SK-N-SH treated with all-trans-retinoic acid at 6 μM for 48 hours (cell line): ENCODE data around the gene ANO9.

ENCODE experiments used
- ATAC-seq: fragments of 200-7000 bp; cut with Tn5 transposase; 3 replicates; pipeline ENCODE4 v1.9.1; 2020; ENCODE audit warnings: mild to moderate bottlenecking, moderate library complexity
- BACH2 ChIP-seq: fragments of 250-450 bp; sonication (Bioruptor Pico); IDR thresholded peaks from 2 replicates; pipeline ENCODE4 v1.9.0; 2021; ENCODE audit warnings: mild to moderate bottlenecking, borderline replicate concordance
- CSDC2 ChIP-seq: fragments of 250-450 bp; sonication (Bioruptor Pico); IDR thresholded peaks from 2 replicates; pipeline ENCODE4 v1.5.0; 2020; ENCODE audit warnings: mild to moderate bottlenecking, moderate library complexity
- ESRRG ChIP-seq: fragments of 250-450 bp; sonication (Bioruptor Pico); IDR thresholded peaks from 2 replicates; pipeline ENCODE4 v1.6.1; 2021; ENCODE audit warnings: mild to moderate bottlenecking
- GLIS3 ChIP-seq: fragments of 250-450 bp; sonication (Bioruptor Pico); IDR thresholded peaks from 2 replicates; pipeline ENCODE4 v1.5.0; 2020; ENCODE audit warnings: mild to moderate bottlenecking, moderate library complexity
- ISL1 ChIP-seq: fragments of 250-450 bp; sonication (Bioruptor Pico); IDR thresholded peaks from 2 replicates; pipeline ENCODE4 v2.1.2; 2022; ENCODE audit warnings: mild to moderate bottlenecking, moderate library complexity
- OSR1 ChIP-seq: fragments of 250-450 bp; sonication (Bioruptor Pico); IDR thresholded peaks from 2 replicates; pipeline ENCODE4 v1.8.0; 2022; ENCODE audit warnings: moderate library complexity, mild to moderate bottlenecking, inconsistent platforms
- PPARA ChIP-seq: fragments of 250-450 bp; sonication (Bioruptor Pico); IDR thresholded peaks from 2 replicates; pipeline ENCODE4 v1.5.0; 2020; ENCODE audit warnings: mild to moderate bottlenecking, borderline replicate concordance
- RARB ChIP-seq: fragments of 250-450 bp; sonication (Bioruptor Pico); IDR thresholded peaks from 2 replicates; pipeline ENCODE4 v1.8.0; 2021; ENCODE audit warnings: mild to moderate bottlenecking, moderate library complexity
- SNAI2 ChIP-seq: fragments of 250-450 bp; sonication (Bioruptor Pico); IDR thresholded peaks from 2 replicates; pipeline ENCODE4 v1.5.0; 2020; ENCODE audit warnings: mild to moderate bottlenecking, moderate library complexity
- TCF4 ChIP-seq: fragments of 250-450 bp; sonication (Bioruptor Pico); IDR thresholded peaks from 2 replicates; pipeline ENCODE4 v1.8.0; 2021; ENCODE audit warnings: mild to moderate bottlenecking, moderate library complexity, borderline replicate concordance
- ZC3H10 ChIP-seq: fragments of 250-450 bp; sonication (Bioruptor Pico); IDR thresholded peaks from 2 replicates; pipeline ENCODE4 v1.5.1; 2021; ENCODE audit warnings: mild to moderate bottlenecking, moderate library complexity
- ZFP3 ChIP-seq: fragments of 250-450 bp; sonication (Bioruptor Pico); IDR thresholded peaks from 2 replicates; pipeline ENCODE4 v1.5.0; 2020; ENCODE audit warnings: mild to moderate bottlenecking, moderate library complexity
- ZFP30 ChIP-seq: fragments of 450-650 bp; formaldehyde crosslinking; IDR thresholded peaks from 2 replicates; pipeline ENCODE4 v1.5.0; 2022; ENCODE audit warnings: mild to moderate bottlenecking, moderate library complexity
- ZNF70 ChIP-seq: fragments of 450-650 bp; formaldehyde crosslinking; IDR thresholded peaks from 2 replicates; pipeline ENCODE4 v1.5.0; 2020; ENCODE audit warnings: mild to moderate bottlenecking, moderate library complexity
- ZNF8 ChIP-seq: fragments of 450-650 bp; formaldehyde crosslinking; IDR thresholded peaks from 2 replicates; pipeline ENCODE4 v1.5.0; 2020; ENCODE audit warnings: mild to moderate bottlenecking, moderate library complexity
- TF ChIP-seq, protein P1 (sequence below): fragments of 250-450 bp; sonication (Bioruptor Pico); IDR thresholded peaks from 2 replicates; pipeline ENCODE4 v1.5.1; 2021; ENCODE audit warnings: mild to moderate bottlenecking, moderate library complexity
- TF ChIP-seq, protein P2 (sequence below): fragments of 250-450 bp; sonication (Bioruptor Pico); IDR thresholded peaks from 2 replicates; pipeline ENCODE4 v1.5.1; 2020; ENCODE audit warnings: low read depth, mild to moderate bottlenecking, moderate library complexity
- TF ChIP-seq, protein P3 (sequence below): fragments of 250-450 bp; sonication (Bioruptor Pico); IDR thresholded peaks from 2 replicates; pipeline ENCODE4 v1.8.0; 2020; ENCODE audit warnings: mild to moderate bottlenecking, moderate library complexity, borderline replicate concordance
- TF ChIP-seq, protein P4 (sequence below): fragments of 250-450 bp; sonication (Bioruptor Pico); IDR thresholded peaks from 2 replicates; pipeline ENCODE4 v1.8.0; 2021; ENCODE audit warnings: low read depth, mild to moderate bottlenecking, moderate library complexity, borderline replicate concordance

ANO9 gene

DNA sequence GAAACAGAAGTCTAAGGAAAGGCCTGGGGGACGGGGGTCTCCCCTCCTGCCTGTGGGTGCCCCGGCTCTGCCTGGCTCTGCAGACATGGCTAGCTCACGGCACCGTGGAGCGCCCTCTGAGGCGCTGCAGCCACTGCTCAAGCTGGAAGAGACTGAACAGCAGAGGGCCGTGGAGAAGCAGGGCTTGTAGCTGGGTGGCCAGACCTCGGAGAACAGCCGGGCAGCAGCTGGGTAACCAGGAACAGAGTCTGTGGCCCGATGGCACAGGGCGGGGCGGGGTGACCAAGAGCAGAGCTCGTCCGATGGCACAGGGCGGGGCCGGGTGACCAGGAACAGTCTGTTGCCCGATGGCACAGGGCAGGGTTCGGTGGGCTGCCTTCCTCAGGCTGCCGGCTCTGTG is 47.2 kb upstream of the ANO9 start (continued):
- TF ChIP-seq, protein P1, sequence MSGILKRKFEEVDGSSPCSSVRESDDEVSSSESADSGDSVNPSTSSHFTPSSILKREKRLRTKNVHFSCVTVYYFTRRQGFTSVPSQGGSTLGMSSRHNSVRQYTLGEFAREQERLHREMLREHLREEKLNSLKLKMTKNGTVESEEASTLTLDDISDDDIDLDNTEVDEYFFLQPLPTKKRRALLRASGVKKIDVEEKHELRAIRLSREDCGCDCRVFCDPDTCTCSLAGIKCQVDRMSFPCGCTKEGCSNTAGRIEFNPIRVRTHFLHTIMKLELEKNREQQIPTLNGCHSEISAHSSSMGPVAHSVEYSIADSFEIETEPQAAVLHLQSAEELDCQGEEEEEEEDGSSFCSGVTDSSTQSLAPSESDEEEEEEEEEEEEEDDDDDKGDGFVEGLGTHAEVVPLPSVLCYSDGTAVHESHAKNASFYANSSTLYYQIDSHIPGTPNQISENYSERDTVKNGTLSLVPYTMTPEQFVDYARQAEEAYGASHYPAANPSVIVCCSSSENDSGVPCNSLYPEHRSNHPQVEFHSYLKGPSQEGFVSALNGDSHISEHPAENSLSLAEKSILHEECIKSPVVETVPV: no peak
- TF ChIP-seq ZNF8: no peak
- TF ChIP-seq, all 23 proteins: peak for 0

DNA sequence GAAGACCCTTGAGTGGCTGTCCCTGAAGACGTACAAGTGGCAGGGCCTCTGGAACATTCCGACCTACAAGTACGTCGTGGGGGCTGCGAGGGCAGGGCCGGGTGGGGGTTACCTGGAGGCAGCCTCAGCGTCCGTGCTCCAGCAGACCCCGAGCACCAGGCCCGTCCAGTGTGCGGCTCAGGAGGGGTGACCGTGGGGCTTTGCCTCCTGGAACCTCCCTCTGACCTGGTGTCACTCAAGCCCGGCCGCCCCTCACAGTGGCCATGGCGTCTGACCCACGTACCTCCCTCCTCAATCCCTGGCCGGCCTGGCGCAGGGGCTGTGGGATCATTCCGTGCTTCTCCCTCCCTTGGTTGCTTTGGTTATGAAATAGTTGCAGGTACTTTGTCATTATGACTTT is 46.8 kb upstream of the ANO9 start:
- TF ChIP-seq OSR1 (CRISPR knock-in tag) (no peak), RARB (CRISPR knock-in tag) (no peak), PPARA (CRISPR knock-in tag) (no peak), BACH2 (CRISPR knock-in tag) (no peak), ZC3H10 (CRISPR knock-in tag) (no peak), ISL1 (CRISPR knock-in tag) (no peak)
- TF ChIP-seq, protein P2, sequence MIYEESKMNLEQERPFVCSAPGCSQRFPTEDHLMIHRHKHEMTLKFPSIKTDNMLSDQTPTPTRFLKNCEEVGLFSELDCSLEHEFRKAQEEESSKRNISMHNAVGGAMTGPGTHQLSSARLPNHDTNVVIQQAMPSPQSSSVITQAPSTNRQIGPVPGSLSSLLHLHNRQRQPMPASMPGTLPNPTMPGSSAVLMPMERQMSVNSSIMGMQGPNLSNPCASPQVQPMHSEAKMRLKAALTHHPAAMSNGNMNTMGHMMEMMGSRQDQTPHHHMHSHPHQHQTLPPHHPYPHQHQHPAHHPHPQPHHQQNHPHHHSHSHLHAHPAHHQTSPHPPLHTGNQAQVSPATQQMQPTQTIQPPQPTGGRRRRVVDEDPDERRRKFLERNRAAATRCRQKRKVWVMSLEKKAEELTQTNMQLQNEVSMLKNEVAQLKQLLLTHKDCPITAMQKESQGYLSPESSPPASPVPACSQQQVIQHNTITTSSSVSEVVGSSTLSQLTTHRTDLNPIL: no peak
- TF ChIP-seq, protein P1: no peak
- TF ChIP-seq, all 23 proteins: peak for 0
- ATAC-seq: no peak

DNA sequence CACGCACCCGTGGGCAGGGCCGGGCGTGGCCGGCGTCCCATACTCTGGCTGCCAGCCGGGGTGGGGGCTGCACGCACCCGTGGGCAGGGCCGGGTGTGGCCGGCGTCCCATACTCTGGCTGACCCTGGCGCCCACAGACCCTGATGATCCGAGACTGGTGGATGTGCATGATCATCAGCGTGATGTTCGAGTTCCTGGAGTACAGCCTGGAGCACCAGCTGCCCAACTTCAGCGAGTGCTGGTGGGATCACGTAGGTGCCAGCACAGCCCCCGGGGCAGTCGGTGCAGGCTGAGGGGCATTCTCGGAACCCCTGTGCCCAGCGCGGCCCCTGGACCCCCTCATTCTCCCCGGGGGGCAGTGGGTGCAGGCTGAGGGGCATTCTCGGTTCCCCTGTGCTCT is 46.3 kb upstream of the ANO9 start:
- no peak for ATAC-seq
- TF ChIP-seq ZNF70 (CRISPR knock-in tag) (no peak), GLIS3 (no peak), TCF4 (CRISPR knock-in tag) (no peak), ISL1 (CRISPR knock-in tag) (no peak), RARB (CRISPR knock-in tag) (no peak), OSR1 (CRISPR knock-in tag) (no peak), ZFP3 (CRISPR knock-in tag) (no peak)
- TF ChIP-seq, protein P1: no peak
- TF ChIP-seq, protein P3, sequence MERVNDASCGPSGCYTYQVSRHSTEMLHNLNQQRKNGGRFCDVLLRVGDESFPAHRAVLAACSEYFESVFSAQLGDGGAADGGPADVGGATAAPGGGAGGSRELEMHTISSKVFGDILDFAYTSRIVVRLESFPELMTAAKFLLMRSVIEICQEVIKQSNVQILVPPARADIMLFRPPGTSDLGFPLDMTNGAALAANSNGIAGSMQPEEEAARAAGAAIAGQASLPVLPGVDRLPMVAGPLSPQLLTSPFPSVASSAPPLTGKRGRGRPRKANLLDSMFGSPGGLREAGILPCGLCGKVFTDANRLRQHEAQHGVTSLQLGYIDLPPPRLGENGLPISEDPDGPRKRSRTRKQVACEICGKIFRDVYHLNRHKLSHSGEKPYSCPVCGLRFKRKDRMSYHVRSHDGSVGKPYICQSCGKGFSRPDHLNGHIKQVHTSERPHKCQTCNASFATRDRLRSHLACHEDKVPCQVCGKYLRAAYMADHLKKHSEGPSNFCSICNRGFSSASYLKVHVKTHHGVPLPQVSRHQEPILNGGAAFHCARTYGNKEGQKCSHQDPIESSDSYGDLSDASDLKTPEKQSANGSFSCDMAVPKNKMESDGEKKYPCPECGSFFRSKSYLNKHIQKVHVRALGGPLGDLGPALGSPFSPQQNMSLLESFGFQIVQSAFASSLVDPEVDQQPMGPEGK (CRISPR knock-in tag): no peak
- TF ChIP-seq, protein P4, sequence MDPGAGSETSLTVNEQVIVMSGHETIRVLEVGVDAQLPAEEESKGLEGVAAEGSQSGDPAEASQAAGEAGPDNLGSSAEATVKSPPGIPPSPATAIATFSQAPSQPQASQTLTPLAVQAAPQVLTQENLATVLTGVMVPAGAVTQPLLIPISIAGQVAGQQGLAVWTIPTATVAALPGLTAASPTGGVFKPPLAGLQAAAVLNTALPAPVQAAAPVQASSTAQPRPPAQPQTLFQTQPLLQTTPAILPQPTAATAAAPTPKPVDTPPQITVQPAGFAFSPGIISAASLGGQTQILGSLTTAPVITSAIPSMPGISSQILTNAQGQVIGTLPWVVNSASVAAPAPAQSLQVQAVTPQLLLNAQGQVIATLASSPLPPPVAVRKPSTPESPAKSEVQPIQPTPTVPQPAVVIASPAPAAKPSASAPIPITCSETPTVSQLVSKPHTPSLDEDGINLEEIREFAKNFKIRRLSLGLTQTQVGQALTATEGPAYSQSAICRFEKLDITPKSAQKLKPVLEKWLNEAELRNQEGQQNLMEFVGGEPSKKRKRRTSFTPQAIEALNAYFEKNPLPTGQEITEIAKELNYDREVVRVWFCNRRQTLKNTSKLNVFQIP: no peak

DNA sequence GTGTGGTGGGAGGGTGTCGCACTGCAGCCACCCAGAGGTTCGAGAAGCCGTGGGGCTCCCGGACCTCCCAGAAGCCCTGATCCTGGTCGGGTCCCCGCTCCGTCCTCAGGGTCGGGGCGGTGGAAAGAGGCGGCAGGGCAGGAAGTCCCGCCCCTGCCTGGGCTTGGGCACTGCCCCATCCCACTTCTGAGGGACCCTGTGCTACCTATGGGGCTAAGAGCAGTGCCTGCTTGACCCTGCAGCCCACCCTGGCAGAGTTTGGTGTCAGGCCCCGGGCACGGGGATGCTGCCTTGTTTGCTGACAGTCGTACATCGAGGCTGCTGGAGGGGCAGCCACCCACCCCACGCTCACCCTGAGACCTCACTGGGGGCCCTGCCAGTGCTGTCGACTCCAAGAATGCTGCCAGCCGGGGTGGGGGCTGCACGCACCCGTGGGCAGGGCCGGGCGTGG is 45.8 kb upstream of the ANO9 start:
- no peak for ATAC-seq
- TF ChIP-seq GLIS3: no peak
- TF ChIP-seq ZNF70 (CRISPR knock-in tag): no peak
- no peak for TF ChIP-seq ZC3H10 (CRISPR knock-in tag)
- no peak for TF ChIP-seq TCF4 (CRISPR knock-in tag)
- no peak for TF ChIP-seq CSDC2 (CRISPR knock-in tag)
- TF ChIP-seq BACH2 (CRISPR knock-in tag): no peak
- no peak for TF ChIP-seq ZFP30 (CRISPR knock-in tag)
- TF ChIP-seq, protein P2: no peak
- TF ChIP-seq, protein P3 (CRISPR knock-in tag): no peak
- no peak for TF ChIP-seq PPARA (CRISPR knock-in tag)
- TF ChIP-seq ZNF8: no peak
- TF ChIP-seq ESRRG (CRISPR knock-in tag): no peak
- no peak for TF ChIP-seq OSR1 (CRISPR knock-in tag)
- no peak for TF ChIP-seq SNAI2 (CRISPR knock-in tag)
- no peak for TF ChIP-seq RARB (CRISPR knock-in tag)
- no peak for TF ChIP-seq ZFP3 (CRISPR knock-in tag)
- TF ChIP-seq ISL1 (CRISPR knock-in tag): no peak
